H1 (cell line): ENCODE data around the gene ZBTB40. TPM values are rescaled to one million over a fixed set of nuclear protein-coding genes. Genes with fewer than 3 reads are reported as not detected.

ENCODE experiments used
- CTCF ChIA-PET: fragments of 300-600 bp; sonication (Branson Sonifier 250); formaldehyde crosslinking; loops from one replicate; lab custom pipeline; 2021; ENCODE audit not compliant: partially characterized antibody; lab: Charles Lee
- POLR2A ChIA-PET: fragments of 300-600 bp; sonication (Branson Sonifier 250); formaldehyde crosslinking; loops from one replicate; lab custom pipeline; 2021; ENCODE audit warnings: inconsistent platforms; ENCODE audit not compliant: partially characterized antibody; lab: Charles Lee
- DNase-seq, 2 experiments: peaks; one replicate each; pipeline versions ENCODE4 v3.0.0 to v3.0.0-alpha.2; 2010 to 2022; ENCODE audit warnings: low spot score in 2 of 2, low read depth in 1 of 2, mixed read lengths in 1 of 2
- FAIRE-seq: peaks from 2 replicates; lab custom pipeline; 2011; peaks lifted over from hg19 to GRCh38; lab: Jason Lieb, UNC
- H2AFZ ChIP-seq: 2 replicates; pipeline ENCODE4 v1.8.1; 2012; ENCODE audit warnings: low read length, inconsistent platforms
- H2AK5ac ChIP-seq: 2 replicates; pipeline ENCODE4 v1.6.1; 2013; ENCODE audit warnings: low read depth, low read length
- H2BK120ac ChIP-seq: replicated peaks from 2 replicates; pipeline ENCODE3; 2013; ENCODE audit warnings: low read depth, low read length, inconsistent platforms
- H2BK12ac ChIP-seq: 2 replicates; pipeline ENCODE4 v1.6.1; 2013; ENCODE audit warnings: low read depth, low read length
- H2BK15ac ChIP-seq: 2 replicates; pipeline ENCODE4 v1.6.1; 2013; ENCODE audit warnings: low read length
- H2BK20ac ChIP-seq: 2 replicates; pipeline ENCODE4 v1.6.1; 2013; ENCODE audit warnings: low read length
- H2BK5ac ChIP-seq: 2 replicates; pipeline ENCODE4 v1.6.1; 2013; ENCODE audit warnings: low read depth, low read length
- H3K14ac ChIP-seq: 2 replicates; pipeline ENCODE4 v1.6.1; 2013; ENCODE audit warnings: inconsistent platforms; ENCODE audit not compliant: insufficient read length
- H3K18ac ChIP-seq: 2 replicates; pipeline ENCODE4 v1.6.1; 2013; ENCODE audit warnings: low read length; ENCODE audit errors: extremely low read depth
- H3K23ac ChIP-seq: 2 replicates; pipeline ENCODE4 v1.6.1; 2013; ENCODE audit warnings: inconsistent platforms; ENCODE audit not compliant: insufficient read length
- H3K23me2 ChIP-seq: 2 replicates; pipeline ENCODE4 v1.6.1; 2013; ENCODE audit warnings: low read depth, low read length
- H3K27ac ChIP-seq: 2 replicates; pipeline ENCODE4 v1.6.1; 2011; ENCODE audit warnings: low read depth, low read length, inconsistent platforms
- H3K27me3 ChIP-seq, 4 experiments: replicated peaks in 1 of 4; 1 replicate in 1 of 4; 2 replicates in 3 of 4; pipeline versions ENCODE4 v1.6.1 to v1.8.1; 2011 to 2013; ENCODE audit warnings: low read length in 3 of 4, mild to moderate bottlenecking in 3 of 4, inconsistent platforms in 2 of 4, mixed read lengths in 2 of 4, moderate library complexity in 1 of 4; ENCODE audit not compliant: control insufficient read depth in 3 of 4, insufficient read depth in 3 of 4; ENCODE audit errors: extremely low read depth in 1 of 4
- H3K36me3 ChIP-seq, 4 experiments: 2 replicates each; pipeline versions ENCODE4 v1.6.1 to v1.8.1; 2011 to 2013; ENCODE audit warnings: mild to moderate bottlenecking in 4 of 4, low read length in 3 of 4, moderate library complexity in 2 of 4, control low read depth in 1 of 4, inconsistent platforms in 1 of 4; ENCODE audit not compliant: insufficient read depth in 4 of 4, control insufficient read depth in 2 of 4
- H3K4ac ChIP-seq: replicated peaks from 2 replicates; pipeline ENCODE3; 2013; ENCODE audit warnings: low read length, low read depth, mixed read lengths, inconsistent platforms; ENCODE audit not compliant: insufficient read length
- H3K4me1 ChIP-seq, 4 experiments: replicated peaks in 1 of 4; 1 replicate in 1 of 4; 2 replicates in 3 of 4; pipeline versions ENCODE4 v1.6.1 to v1.8.1; 2011 to 2013; ENCODE audit warnings: low read length in 3 of 4, inconsistent platforms in 2 of 4, mixed read lengths in 1 of 4; ENCODE audit not compliant: insufficient read depth in 4 of 4, control insufficient read depth in 3 of 4
- H3K4me2 ChIP-seq, 2 experiments: 2 replicates each; pipeline versions ENCODE4 v1.6.1 to v1.8.1; 2011 to 2013; ENCODE audit warnings: low read depth in 2 of 2, low read length in 2 of 2, control low read depth in 1 of 2, inconsistent platforms in 1 of 2, mild to moderate bottlenecking in 1 of 2; ENCODE audit not compliant: insufficient read depth in 1 of 2
- H3K4me3 ChIP-seq, 4 experiments: fragments of 200-600, 300-600 bp in 1 of 4; sonication (generic), shearing (Covaris generic), sonication (Bioruptor Twin) in 1 of 4; 2 replicates each; pipeline versions ENCODE4 v1.5.1 to v1.8.1; 2011 to 2016; ENCODE audit warnings: low read length in 4 of 4, low read depth in 3 of 4, control low read depth in 2 of 4, inconsistent platforms in 2 of 4, mild to moderate bottlenecking in 2 of 4, mixed read lengths in 1 of 4, moderate library complexity in 1 of 4; ENCODE audit not compliant: insufficient read depth in 2 of 4; ENCODE audit errors: extremely low read depth in 1 of 4
- H3K56ac ChIP-seq: replicated peaks from 2 replicates; pipeline ENCODE3; 2013; ENCODE audit warnings: low read depth, mild to moderate bottlenecking, mixed read lengths, low read length, inconsistent platforms; ENCODE audit not compliant: insufficient read length
- H3K79me1 ChIP-seq: 2 replicates; pipeline ENCODE4 v1.6.1; 2013; ENCODE audit warnings: low read depth, low read length, control low read depth
- H3K79me2 ChIP-seq, 2 experiments: 2 replicates each; pipeline versions ENCODE4 v1.6.1 to v1.8.1; 2012 to 2013; ENCODE audit warnings: low read length in 2 of 2, mild to moderate bottlenecking in 2 of 2, inconsistent platforms in 1 of 2; ENCODE audit not compliant: insufficient read depth in 2 of 2, control insufficient read depth in 1 of 2
- H3K9ac ChIP-seq, 4 experiments: replicated peaks in 1 of 4; 1 replicate in 1 of 4; 2 replicates in 3 of 4; pipeline versions ENCODE4 v1.6.1 to v1.8.1; 2011 to 2013; ENCODE audit warnings: low read depth in 3 of 4, low read length in 3 of 4, control low read depth in 2 of 4, mild to moderate bottlenecking in 2 of 4, moderate library complexity in 2 of 4, inconsistent platforms in 1 of 4; ENCODE audit errors: extremely low read depth in 1 of 4
- H3K9me3 ChIP-seq, 2 experiments: 2 replicates each; pipeline versions ENCODE4 v1.6.1 to v1.8.1; 2012 to 2013; ENCODE audit warnings: mild to moderate bottlenecking in 2 of 2, moderate library complexity in 2 of 2, control low read depth in 1 of 2, inconsistent platforms in 1 of 2, low read depth in 1 of 2, low read length in 1 of 2, mixed read lengths in 1 of 2; ENCODE audit not compliant: insufficient read depth in 2 of 2
- H4K20me1 ChIP-seq, 2 experiments: replicated peaks in 1 of 2; 2 replicates each; pipeline versions ENCODE3 to v1.8.1; 2011 to 2013; ENCODE audit warnings: inconsistent platforms in 2 of 2, low read length in 2 of 2, mild to moderate bottlenecking in 1 of 2; ENCODE audit not compliant: insufficient read depth in 2 of 2, control insufficient read depth in 1 of 2
- H4K5ac ChIP-seq: 2 replicates; pipeline ENCODE4 v1.6.1; 2013; ENCODE audit warnings: low read length, low read depth, mixed read lengths, inconsistent platforms; ENCODE audit not compliant: insufficient read length
- H4K8ac ChIP-seq: 2 replicates; pipeline ENCODE4 v1.8.0; 2013; ENCODE audit warnings: mild to moderate bottlenecking, moderate library complexity, low read length, inconsistent platforms; ENCODE audit not compliant: insufficient read depth; ENCODE audit errors: extremely low read depth
- H4K91ac ChIP-seq: replicated peaks from 2 replicates; pipeline ENCODE3; 2013; ENCODE audit warnings: low read length, mixed read lengths, inconsistent platforms; ENCODE audit not compliant: insufficient read length
- BACH1 ChIP-seq: IDR thresholded peaks from 2 replicates; pipeline ENCODE4 v1.6.1; 2012; ENCODE audit warnings: low read length, improper control_type of control experiment
- CHD2 ChIP-seq: IDR thresholded peaks from 2 replicates; pipeline ENCODE4 v1.6.1; 2012; ENCODE audit warnings: low read length, improper control_type of control experiment
- HDAC6 ChIP-seq: IDR thresholded peaks from one replicate; pipeline ENCODE4 v1.7.1; 2012; ENCODE audit warnings: low read depth, mild to moderate bottlenecking, inconsistent platforms, low read length, moderate library complexity
- JUND ChIP-seq: IDR thresholded peaks from 2 replicates; pipeline ENCODE4 v1.6.1; 2011; ENCODE audit warnings: mild to moderate bottlenecking, improper control_type of control experiment, low read length
- NANOG ChIP-seq: IDR thresholded peaks from 2 replicates; pipeline ENCODE4 v1.6.1; 2011; ENCODE audit warnings: low read length, low read depth, mild to moderate bottlenecking, inconsistent platforms; ENCODE audit not compliant: insufficient read depth, poor library complexity, severe bottlenecking
- POLR2A ChIP-seq, 2 experiments: IDR thresholded peaks; 1 replicate in 1 of 2; 2 replicates in 1 of 2; pipeline ENCODE4 v1.6.1; 2011; ENCODE audit warnings: low read depth in 2 of 2, low read length in 2 of 2, mild to moderate bottlenecking in 2 of 2; ENCODE audit errors: control extremely low read depth in 1 of 2
- SIRT6 ChIP-seq: IDR thresholded peaks from one replicate; pipeline ENCODE4 v1.7.1; 2012; ENCODE audit warnings: low read length, inconsistent platforms
- SP2 ChIP-seq: IDR thresholded peaks from 2 replicates; pipeline ENCODE4 v1.6.1; 2012; ENCODE audit warnings: mild to moderate bottlenecking, low read length, inconsistent platforms
- SUZ12 ChIP-seq: fragments of 200-600 bp; sonication (generic); IDR thresholded peaks from 2 replicates; pipeline ENCODE4 v1.6.1; 2012; ENCODE audit warnings: mild to moderate bottlenecking, inconsistent platforms, low read length, moderate library complexity, mixed read lengths
- TAF7 ChIP-seq: optimal IDR thresholded peaks from 2 replicates; pipeline ENCODE3; 2011; ENCODE audit warnings: low read depth, mild to moderate bottlenecking, inconsistent platforms, low read length, moderate library complexity, borderline replicate concordance
- WGBS, 2 experiments: shearing (Covaris generic) in 1 of 2; methylation state at CpG; one replicate each; pipeline versions ENCODE4 v1.1.6 to v1.1.7; 2013 to 2015; ENCODE audit warnings: low lambda C conversion rate in 2 of 2, mixed read lengths in 2 of 2, inconsistent platforms in 1 of 2, low coverage in 1 of 2, missing lambda C conversion rate in 1 of 2; ENCODE audit not compliant: insufficient replicate concordance in 2 of 2, insufficient coverage in 1 of 2, insufficient read length in 1 of 2; ENCODE audit errors: extremely low coverage in 1 of 2, missing lambda C conversion rate in 1 of 2; 5-methylcytosine and 5-hydroxymethylcytosine counted together
- polyA plus RNA-seq, 7 experiments: library from polyadenylated mRNA; depleted of rRNA in 3 of 7; stranded (reverse) in 5 of 7; unstranded in 2 of 7; fragments of >200 nt in 5 of 7; fragments of 200-250 nt in 2 of 7; gene quantifications; 1 replicate in 5 of 7; 2 replicates in 1 of 7; 4 replicates in 1 of 7; pipeline versions ENCODE4 v1.2.1 to v1.2.3, GENCODE V29; 2011 to 2013; ENCODE audit warnings: missing spikeins in 2 of 7, mixed read lengths in 2 of 7
- total RNA-seq: library from RNA; stranded (reverse); fragmentation: NEBNext Ultra II Directional; extraction: Animal tissue kit (Norgen Biotek cat#: 25700); gene quantifications from 2 replicates; pipeline ENCODE4 v1.2.1, GENCODE V29; 2021
- TF ChIP-seq, protein P1 (sequence below): IDR thresholded peaks from 2 replicates; pipeline ENCODE4 v1.6.1; 2011; ENCODE audit warnings: low read length, improper control_type of control experiment

Gene ZBTB40
- total and polyA plus RNA-seq, 2 of the 8 experiments (the other 6 are each of a cell fraction or from before 2014, with no cell fraction given) = 3.1 to 19.3 TPM

DNA sequence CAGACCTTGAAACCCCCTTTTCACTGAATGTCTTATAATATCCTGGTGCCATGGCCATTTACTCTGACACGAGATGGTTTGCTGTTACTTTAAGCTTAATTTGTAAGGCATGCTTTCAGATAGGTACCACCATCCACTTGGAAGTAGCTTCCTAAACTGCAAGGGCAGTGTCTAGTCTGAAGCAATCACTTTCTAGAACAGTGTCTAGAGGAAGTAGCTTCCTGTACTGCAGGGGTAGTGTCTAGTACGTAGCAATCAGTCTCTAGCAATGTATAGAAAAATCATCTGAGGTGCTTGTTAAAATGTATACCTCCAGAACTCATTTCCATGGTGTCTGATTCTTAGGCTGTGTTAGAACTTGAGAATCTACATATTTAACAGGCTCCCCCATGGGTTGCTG, 42.5 kb downstream of the ZBTB40 start:
- no peaks in the 10 kb centered on the region for H3K9me3 ChIP-seq
- FAIRE-seq = no peak
- TF ChIP-seq CHD2 (no peak), NANOG (no peak), JUND (no peak), SP2 (no peak), SUZ12 (no peak), BACH1 (no peak), POLR2A (IDR thresholded peaks at IDR 0.05; ENCODE audit: control extremely low read depth in 1 of 2, low read depth in 2 of 2, low read length in 2 of 2) (no peak), HDAC6 (no peak), TAF7 (no peak), SIRT6 (no peak)
- TF ChIP-seq, protein P1, sequence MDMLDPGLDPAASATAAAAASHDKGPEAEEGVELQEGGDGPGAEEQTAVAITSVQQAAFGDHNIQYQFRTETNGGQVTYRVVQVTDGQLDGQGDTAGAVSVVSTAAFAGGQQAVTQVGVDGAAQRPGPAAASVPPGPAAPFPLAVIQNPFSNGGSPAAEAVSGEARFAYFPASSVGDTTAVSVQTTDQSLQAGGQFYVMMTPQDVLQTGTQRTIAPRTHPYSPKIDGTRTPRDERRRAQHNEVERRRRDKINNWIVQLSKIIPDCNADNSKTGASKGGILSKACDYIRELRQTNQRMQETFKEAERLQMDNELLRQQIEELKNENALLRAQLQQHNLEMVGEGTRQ = no peak

More for the DNA sequence above, 42.5 kb downstream of the ZBTB40 start:
- Histone ChIP-seq H2BK20ac (no peak overlapping the region), H2BK15ac (no peak overlapping the region), H3K4ac (no peak overlapping the region), H3K79me1 (peaks cover 2% of the 10 kb centered on the region; the same call in 1 of the 2 replicates), H3K9ac (no peak overlapping the region), H3K56ac (no peak overlapping the region), H3K14ac (no peak overlapping the region), H4K8ac (no peak overlapping the region), H3K4me3 (no peak overlapping the region), H2BK5ac (no peak overlapping the region), H3K23ac (no peak overlapping the region), H3K23me2 (no peaks in the 10 kb centered on the region), H2BK120ac (no peak overlapping the region), H2AFZ (no peak overlapping the region), H3K27ac (no peak overlapping the region), H3K4me1 (peaks cover 5 to 16% (median 9%) of the 10 kb centered on the region in 4 experiments), H4K5ac (no peak overlapping the region), H2BK12ac (no peak overlapping the region), H3K79me2 (peaks cover 0 to 2% of the 10 kb centered on the region in 2 experiments; a peak in 1 of 4 replicates), H3K4me2 (no peak overlapping the region), H3K18ac (no peak overlapping the region), H3K36me3 (no peaks in the 10 kb centered on the region), H2AK5ac (no peak overlapping the region), H3K27me3 (peaks cover 0 to 4% (median 1%) of the 10 kb centered on the region in 4 experiments; a peak in 4 of 7 replicates), H4K91ac (no peak overlapping the region), H4K20me1 (peaks cover 0 to 4% of the 10 kb centered on the region in 2 experiments)
- CTCF ChIA-PET = interaction anchor here (0.5 to 1.9 kb wide), 4 partner anchors 14 to 554 kb away, joined by 3 to 8 read pairs (median 4); no protein-coding TSS in a partner anchor
- no peak for DNase-seq
- 85% methylated on average over 2 of the region's 2 CpGs; no CpG with 5 or more reads in 1 of the 2 experiments for WGBS, 2 experiments
- POLR2A ChIA-PET = no interaction called here
